Measurements from ENCODE around the gene RAB25. TPM values are rescaled to one million over a fixed set of nuclear protein-coding genes. Genes with fewer than 3 reads are reported as not detected.
A peak's percentile ranks its signal among the peaks of the same experiment; 100 is the strongest.

Gene RAB25
- total RNA-seq, 4 donors from 2014 or later: 5.0 to 5.5 TPM; not detected in 2

DNA sequence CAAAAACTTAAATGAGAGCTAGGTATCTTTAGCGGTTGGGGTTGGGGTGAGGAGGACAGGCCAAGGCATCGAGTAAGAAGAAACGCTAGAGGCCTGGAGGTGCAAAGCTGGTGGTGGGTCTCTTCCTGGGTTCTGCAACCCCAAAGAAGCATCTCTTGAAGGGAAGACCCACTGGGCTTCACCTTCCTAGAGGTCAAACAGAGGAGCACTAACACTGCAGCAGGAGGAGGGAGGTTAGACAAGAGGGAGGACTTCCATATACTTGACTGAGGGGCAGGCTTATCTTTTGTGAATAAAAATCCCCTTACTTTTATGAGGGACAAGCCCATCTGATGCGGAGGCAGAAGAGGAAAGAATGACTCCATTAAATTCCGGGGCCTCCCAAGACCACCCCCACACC lies 18.8 kb downstream of the RAB25 start:
- no peaks in the 10 kb centered on the region for H3K9me3 ChIP-seq
- no peak for DNase-seq
- no peaks in the 10 kb centered on the region for H3K36me3 ChIP-seq
- no peaks in the 10 kb centered on the region for H3K4me1 ChIP-seq
- H3K27me3 ChIP-seq: no peaks in the 10 kb centered on the region
- H3K27ac ChIP-seq: no peak overlapping the region
- H3K4me3 ChIP-seq: no peak overlapping the region
- TF ChIP-seq CTCF (IDR thresholded peaks at IDR 0.05) (no peak), POLR2A (IDR thresholded peaks at IDR 0.05) (no peak)
- intact Hi-C loops (cut with DNase I; ENCODE audit: low total_unique reads): no loop called here

GRCh38 chr1:156080241-156080862 lies 19.4 kb downstream of the RAB25 start:
- no peak for TF ChIP-seq CTCF (IDR thresholded peaks at IDR 0.05)
- TF ChIP-seq POLR2A (IDR thresholded peaks at IDR 0.05): no peak
- Histone ChIP-seq H3K27ac (peak overlapping the region in 1 of 2 donors; percentile 65), H3K4me3 (peak overlapping the region in 1 of 2 donors; percentile 79), H3K4me1 (no peaks in the 10 kb centered on the region), H3K36me3 (no peaks in the 10 kb centered on the region), H3K27me3 (no peaks in the 10 kb centered on the region), H3K9me3 (no peaks in the 10 kb centered on the region)
- DNase-seq: peak in 1 of 2 donors; percentile 28
- intact Hi-C loops (cut with DNase I; ENCODE audit: low total_unique reads): no loop called here

DNA sequence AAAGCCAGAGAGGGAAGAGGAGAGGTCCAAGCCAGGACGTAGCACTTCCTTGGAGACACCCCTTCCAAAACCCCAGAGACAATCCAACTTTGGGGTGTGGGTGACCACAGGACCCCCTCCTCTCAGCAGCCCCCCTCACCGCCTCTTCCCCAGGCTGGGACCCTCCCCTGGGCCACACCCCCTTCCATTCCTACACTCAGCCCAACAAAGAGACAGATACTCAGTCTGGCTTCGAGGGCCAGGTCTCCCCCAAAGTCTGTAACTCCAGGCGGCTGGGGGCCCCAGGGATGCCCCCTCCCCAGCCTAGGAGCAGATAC lies 19.9 kb downstream of the RAB25 start:
- Histone ChIP-seq H3K27me3 (no peaks in the 10 kb centered on the region), H3K4me3 (peak overlapping the region in 1 of 2 donors; percentile 79), H3K36me3 (no peaks in the 10 kb centered on the region), H3K9me3 (no peaks in the 10 kb centered on the region), H3K27ac (peak overlapping the region; percentile 64 to 65), H3K4me1 (no peaks in the 10 kb centered on the region)
- TF ChIP-seq POLR2A (IDR thresholded peaks at IDR 0.05): no peak
- TF ChIP-seq CTCF (IDR thresholded peaks at IDR 0.05): no peak
- intact Hi-C loops (cut with DNase I; ENCODE audit: low total_unique reads): no loop called here
- DNase-seq: no peak

DNA sequence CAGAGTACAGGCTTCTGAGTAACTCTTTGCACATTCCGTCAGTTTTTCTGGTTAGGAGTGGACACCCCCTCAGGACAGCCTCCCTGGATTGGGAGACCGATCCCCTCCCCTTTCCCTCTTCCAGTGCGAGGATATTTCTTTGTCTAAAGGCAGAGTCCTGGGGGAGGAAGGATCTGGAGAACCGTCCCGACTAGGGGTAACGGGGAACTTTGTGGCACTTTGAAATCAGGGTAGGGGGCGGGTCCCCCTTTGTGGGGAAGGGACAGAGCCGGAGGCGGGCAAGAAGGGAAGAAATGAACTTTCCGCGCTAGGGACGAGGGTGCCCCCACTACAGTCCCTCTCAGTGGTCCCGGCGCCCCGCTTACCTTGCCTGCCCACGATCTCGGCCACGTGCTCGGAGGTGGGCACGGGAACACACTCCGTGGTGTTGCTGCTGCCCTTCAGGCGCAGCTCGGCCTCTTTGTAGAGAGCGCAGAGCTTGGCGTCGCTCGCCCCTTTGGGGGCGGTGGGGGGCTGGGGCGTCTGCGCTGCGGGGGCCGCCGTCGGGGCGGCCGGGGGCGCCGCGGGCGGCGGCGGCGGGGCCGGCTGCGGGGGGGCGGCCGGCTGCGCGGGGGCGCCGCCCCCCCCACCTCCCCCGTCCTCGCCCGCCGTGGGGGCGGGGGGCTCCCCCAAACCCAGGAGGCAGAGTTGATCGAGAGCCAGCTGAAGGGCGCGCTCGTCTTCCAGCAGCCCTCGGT lies 20.4 kb downstream of the RAB25 start:
- intact Hi-C loops (cut with DNase I; ENCODE audit: low total_unique reads): no loop called here
- DNase-seq: no peak
- Histone ChIP-seq H3K36me3 (no peaks in the 10 kb centered on the region), H3K27me3 (no peaks in the 10 kb centered on the region), H3K9me3 (no peaks in the 10 kb centered on the region), H3K4me1 (no peaks in the 10 kb centered on the region), H3K27ac (peak overlapping the region; percentile 75 to 85), H3K4me3 (peak overlapping the region; percentile 79 to 97)
- TF ChIP-seq POLR2A (IDR thresholded peaks at IDR 0.05): no peak
- no peak for TF ChIP-seq CTCF (IDR thresholded peaks at IDR 0.05)

GRCh38 chr1:156081917-156082308 lies 21.0 kb downstream of the RAB25 start:
- intact Hi-C loops (cut with DNase I; ENCODE audit: low total_unique reads): no loop called here
- no peak for TF ChIP-seq POLR2A (IDR thresholded peaks at IDR 0.05)
- no peak for TF ChIP-seq CTCF (IDR thresholded peaks at IDR 0.05)
- Histone ChIP-seq H3K4me1 (no peaks in the 10 kb centered on the region), H3K27me3 (no peaks in the 10 kb centered on the region), H3K36me3 (no peaks in the 10 kb centered on the region), H3K9me3 (no peaks in the 10 kb centered on the region), H3K4me3 (peak overlapping the region; percentile 79 to 97), H3K27ac (peak overlapping the region; percentile 75 to 85)
- no peak for DNase-seq

Data from uterus (tissue), 4 donors.